HFFc6 (cell line): ENCODE measurements around the gene ZNF385D. TPM values are rescaled to one million over a fixed set of nuclear protein-coding genes. Genes with fewer than 3 reads are reported as not detected.

Experiments
- DNase-seq: peaks from one replicate; pipeline ENCODE4 v3.0.0-alpha.2; 2018
- H3K27ac Mint-ChIP-seq: 2 replicates; pipeline ENCODE4 v1.8.0; 2020; ENCODE audit warnings: mild to moderate bottlenecking, mixed read lengths
- H3K27me3 Mint-ChIP-seq: 2 replicates; pipeline ENCODE4 v1.8.0; 2021; ENCODE audit warnings: mild to moderate bottlenecking, moderate library complexity, mixed read lengths; ENCODE audit not compliant: insufficient read depth
- H3K36me3 Mint-ChIP-seq: 2 replicates; pipeline ENCODE4 v1.8.0; 2021; ENCODE audit warnings: low read depth, mixed read lengths
- H3K4me1 Mint-ChIP-seq: 2 replicates; pipeline ENCODE4 v1.8.0; 2020; ENCODE audit warnings: low read depth, mixed read lengths
- H3K4me3 Mint-ChIP-seq: 2 replicates; pipeline ENCODE4 v1.8.0; 2020; ENCODE audit warnings: mild to moderate bottlenecking, moderate library complexity, mixed read lengths
- H3K9me3 Mint-ChIP-seq: 2 replicates; pipeline ENCODE4 v1.8.0; 2020; ENCODE audit warnings: mild to moderate bottlenecking, mixed read lengths
- total RNA-seq, 6 experiments: library from RNA; stranded (reverse); fragmentation: NEBNext Ultra II Directional; extraction: Animal tissue kit (Norgen Biotek cat#: 25700); gene quantifications; 2 replicates in 1 of 6; 3 replicates in 5 of 6; pipeline ENCODE4 v1.2.3, GENCODE V29; 2021
- TF ChIP-seq, protein P1 (sequence below): fragments of 200-600 bp; sonication (generic); IDR thresholded peaks from 2 replicates; pipeline ENCODE4 v1.5.0; 2021; ENCODE audit warnings: antibody characterized with exemption, mild to moderate bottlenecking

ZNF385D gene
- total RNA-seq, 6 experiments from 2014 or later, result 3.0 to 4.8 (median 4.1) TPM

DNA sequence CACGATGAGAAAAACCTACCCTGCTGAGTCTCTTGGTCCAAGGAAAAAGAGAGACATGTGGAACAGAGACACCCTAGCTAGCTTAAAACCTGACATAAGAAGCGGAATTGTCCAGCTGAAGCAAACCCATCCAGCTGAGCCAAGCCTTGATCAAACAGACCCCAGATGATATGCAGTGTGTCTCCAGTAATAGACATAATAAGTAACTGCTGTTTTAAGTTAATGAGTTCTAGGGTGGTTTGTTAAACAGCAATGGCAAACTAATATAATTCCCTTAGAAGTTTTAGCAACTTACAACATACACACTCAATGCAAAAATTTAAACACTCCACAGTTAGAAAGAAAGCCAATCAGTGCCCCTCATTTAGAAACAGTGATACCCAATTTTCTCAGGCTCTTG lies 26.8 kb upstream of the ZNF385D start:
- H3K27me3 Mint-ChIP-seq, result no peaks in the 10 kb centered on the region
- H3K36me3 Mint-ChIP-seq, result no peaks in the 10 kb centered on the region
- H3K27ac Mint-ChIP-seq, result no peak overlapping the region
- H3K4me3 Mint-ChIP-seq, result no peak overlapping the region
- DNase-seq, result no peak
- no peaks in the 10 kb centered on the region for H3K9me3 Mint-ChIP-seq
- no peaks in the 10 kb centered on the region for H3K4me1 Mint-ChIP-seq
- TF ChIP-seq, protein P1, sequence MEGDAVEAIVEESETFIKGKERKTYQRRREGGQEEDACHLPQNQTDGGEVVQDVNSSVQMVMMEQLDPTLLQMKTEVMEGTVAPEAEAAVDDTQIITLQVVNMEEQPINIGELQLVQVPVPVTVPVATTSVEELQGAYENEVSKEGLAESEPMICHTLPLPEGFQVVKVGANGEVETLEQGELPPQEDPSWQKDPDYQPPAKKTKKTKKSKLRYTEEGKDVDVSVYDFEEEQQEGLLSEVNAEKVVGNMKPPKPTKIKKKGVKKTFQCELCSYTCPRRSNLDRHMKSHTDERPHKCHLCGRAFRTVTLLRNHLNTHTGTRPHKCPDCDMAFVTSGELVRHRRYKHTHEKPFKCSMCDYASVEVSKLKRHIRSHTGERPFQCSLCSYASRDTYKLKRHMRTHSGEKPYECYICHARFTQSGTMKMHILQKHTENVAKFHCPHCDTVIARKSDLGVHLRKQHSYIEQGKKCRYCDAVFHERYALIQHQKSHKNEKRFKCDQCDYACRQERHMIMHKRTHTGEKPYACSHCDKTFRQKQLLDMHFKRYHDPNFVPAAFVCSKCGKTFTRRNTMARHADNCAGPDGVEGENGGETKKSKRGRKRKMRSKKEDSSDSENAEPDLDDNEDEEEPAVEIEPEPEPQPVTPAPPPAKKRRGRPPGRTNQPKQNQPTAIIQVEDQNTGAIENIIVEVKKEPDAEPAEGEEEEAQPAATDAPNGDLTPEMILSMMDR, result no peak

DNA sequence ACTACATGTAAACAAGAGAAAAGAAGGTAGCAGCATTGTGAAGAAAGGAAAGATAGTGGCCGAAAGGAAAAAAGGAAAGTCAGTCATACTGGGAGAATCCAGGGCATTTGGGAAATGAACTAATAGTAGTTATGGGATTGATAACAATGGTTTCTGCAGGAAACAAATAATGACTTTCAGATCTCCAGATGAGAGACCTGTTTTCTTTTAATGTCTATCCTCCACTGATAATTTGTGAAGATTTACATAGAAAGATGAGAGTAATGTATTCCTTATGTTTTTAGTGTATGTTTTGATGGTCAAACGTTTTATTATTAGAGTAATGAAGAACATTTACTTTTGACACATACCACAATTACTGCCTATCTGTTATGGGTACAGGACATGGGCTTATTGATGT lies 15.0 kb upstream of the ZNF385D start:
- Mint-ChIP-seq H3K9me3 (no peaks in the 10 kb centered on the region), H3K4me3 (no peak overlapping the region), H3K27me3 (peaks cover 2% of the 10 kb centered on the region; the same call in 1 of the 2 replicates), H3K27ac (no peak overlapping the region), H3K4me1 (no peaks in the 10 kb centered on the region), H3K36me3 (no peaks in the 10 kb centered on the region)
- no peak for DNase-seq
- TF ChIP-seq, protein P1, result no peak

DNA sequence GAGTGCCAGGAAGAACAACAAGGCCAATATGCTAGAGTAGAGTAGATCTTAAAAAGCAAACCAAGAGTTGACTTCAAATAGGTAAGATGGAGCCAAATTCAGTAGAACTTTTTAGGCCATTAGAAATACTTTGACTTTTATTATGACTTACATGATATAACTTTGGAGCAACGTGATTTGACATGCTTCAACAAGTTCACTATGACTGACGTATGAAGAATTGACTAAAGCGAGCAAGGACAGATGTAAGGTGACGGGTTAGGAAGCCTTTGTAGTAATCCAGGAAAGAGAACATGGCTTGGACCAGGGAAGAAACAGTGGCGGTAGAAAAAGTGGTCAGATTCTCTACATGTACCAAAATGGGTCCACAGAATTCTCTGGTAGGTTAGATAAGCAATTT lies 4.9 kb upstream of the ZNF385D start:
- Mint-ChIP-seq H3K27me3 (no peaks in the 10 kb centered on the region), H3K36me3 (no peaks in the 10 kb centered on the region), H3K4me3 (no peak overlapping the region), H3K4me1 (peaks cover 15% of the 10 kb centered on the region), H3K27ac (no peak overlapping the region), H3K9me3 (no peaks in the 10 kb centered on the region)
- DNase-seq, result no peak
- TF ChIP-seq, protein P1, result no peak

DNA sequence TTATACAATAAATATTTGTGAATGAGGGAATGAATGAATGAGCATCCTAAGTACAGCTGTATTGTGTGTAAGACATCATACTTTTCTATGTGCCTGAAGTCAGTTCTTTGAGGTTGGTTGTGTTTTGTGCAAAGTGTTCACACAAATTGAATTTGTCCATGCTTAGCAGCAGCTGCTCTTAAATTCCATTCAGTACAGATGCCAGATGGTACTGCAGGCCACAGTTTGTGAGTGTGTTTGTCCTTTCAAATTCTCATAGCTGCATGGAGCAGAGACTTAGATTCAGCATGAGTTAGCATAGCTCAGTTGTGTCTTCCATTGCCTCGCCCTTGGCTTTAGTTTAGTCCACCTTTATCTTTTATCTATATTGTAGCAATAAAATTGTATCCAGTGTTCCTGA lies 3.8 kb upstream of the ZNF385D start:
- TF ChIP-seq, protein P1, result no peak
- Mint-ChIP-seq H3K27ac (no peak overlapping the region), H3K9me3 (no peaks in the 10 kb centered on the region), H3K36me3 (no peaks in the 10 kb centered on the region), H3K27me3 (0 out of 2 replicates have a peak, but pooled peaks cover 4% of the 10 kb centered on the region), H3K4me1 (peaks cover 25% of the 10 kb centered on the region), H3K4me3 (no peak overlapping the region)
- no peak for DNase-seq

DNA sequence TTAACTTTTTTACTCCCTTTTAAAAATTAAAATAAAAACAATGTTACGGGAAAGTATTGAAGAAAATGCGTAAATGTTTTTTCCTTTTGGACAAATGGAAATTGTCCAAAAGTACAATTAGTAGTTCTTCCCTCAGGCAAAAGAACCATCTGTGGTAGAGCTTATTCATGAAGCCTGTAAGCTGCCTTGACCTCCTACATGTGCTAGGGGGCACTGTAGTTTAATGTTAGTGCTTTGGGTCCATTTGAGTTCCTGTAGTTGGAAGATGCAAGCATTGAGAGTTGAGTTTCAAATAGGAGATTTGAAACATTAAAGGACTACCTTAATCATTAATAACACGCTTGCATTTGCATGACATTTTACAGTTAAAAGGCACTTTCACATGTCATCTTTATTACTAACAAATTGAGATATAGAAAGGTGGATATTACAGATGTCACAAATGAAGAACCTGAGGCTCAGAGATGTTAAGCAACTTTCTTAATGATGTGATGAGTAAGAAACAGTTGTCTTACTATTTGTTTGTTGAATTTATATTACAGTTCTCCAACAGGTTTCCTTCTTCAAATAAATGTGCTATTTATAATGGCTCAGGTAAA lies 1.8 kb upstream of the ZNF385D start:
- Mint-ChIP-seq H3K9me3 (no peaks in the 10 kb centered on the region), H3K4me3 (no peak overlapping the region), H3K27me3 (0 out of 2 replicates have a peak, but pooled peaks cover 4% of the 10 kb centered on the region), H3K27ac (no peak overlapping the region), H3K36me3 (no peaks in the 10 kb centered on the region), H3K4me1 (peaks cover 45% of the 10 kb centered on the region)
- peak; percentile 66 for DNase-seq
- TF ChIP-seq, protein P1, result peak; percentile 79
